HG02642 (cell line): ENCODE measurements around the gene SLC39A3.
"Not testable (repeated sequence)": the region's sequence is repeated elsewhere in the genome, so short reads cannot be mapped to it uniquely, and the experiment has no call there.

Experiments
- ATAC-seq: cut with Tn5 transposase; IDR thresholded peaks from one replicate; pipeline ENCODE4 v1.9.1; 2021; ENCODE audit warnings: mild to moderate bottlenecking; ENCODE audit not compliant: unreplicated experiment, poor library complexity

The SLC39A3 gene

DNA sequence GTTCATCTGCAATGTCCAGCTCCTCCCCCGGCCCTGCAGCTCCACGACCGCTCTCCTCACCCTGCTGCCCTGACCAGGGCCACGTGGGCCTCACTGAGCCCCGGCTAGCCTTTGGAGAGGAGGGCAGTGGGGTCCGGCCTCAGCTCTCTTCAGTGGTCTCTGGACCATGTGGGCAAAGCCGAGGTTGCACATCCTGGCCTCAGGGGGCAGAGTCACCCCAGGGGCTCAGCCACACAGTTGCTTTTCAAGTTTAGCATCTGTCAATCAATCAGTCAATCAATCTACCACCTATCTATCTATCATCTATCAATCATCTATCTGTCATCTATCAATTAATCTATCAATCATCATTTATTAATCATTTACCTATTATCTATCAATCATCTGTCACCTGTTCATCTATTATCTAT, 15.7 kb downstream of the SLC39A3 start:
- ATAC-seq = no peak

GRCh38 chr19:2723747-2724146, 16.1 kb downstream of the SLC39A3 start:
- no peak for ATAC-seq

DNA sequence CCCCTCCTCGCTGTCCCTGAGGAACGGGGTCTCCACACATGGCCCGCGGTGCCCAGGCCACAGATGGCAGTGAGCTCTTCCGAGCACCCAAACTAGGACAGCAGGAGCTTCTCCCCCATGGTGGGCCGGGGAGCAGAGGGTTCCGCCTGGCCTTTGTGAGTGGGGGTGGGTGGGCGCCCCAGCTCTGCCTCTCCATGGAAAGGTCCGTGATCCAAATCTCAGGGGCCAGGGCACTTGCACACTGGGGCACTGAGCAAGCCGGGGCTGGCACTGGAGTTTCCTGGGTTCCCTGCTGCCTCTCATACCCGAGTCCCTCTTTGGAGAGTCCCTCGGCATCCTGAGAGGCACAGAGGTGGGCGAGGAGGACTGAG, 16.5 kb downstream of the SLC39A3 start:
- ATAC-seq = no peak

DNA sequence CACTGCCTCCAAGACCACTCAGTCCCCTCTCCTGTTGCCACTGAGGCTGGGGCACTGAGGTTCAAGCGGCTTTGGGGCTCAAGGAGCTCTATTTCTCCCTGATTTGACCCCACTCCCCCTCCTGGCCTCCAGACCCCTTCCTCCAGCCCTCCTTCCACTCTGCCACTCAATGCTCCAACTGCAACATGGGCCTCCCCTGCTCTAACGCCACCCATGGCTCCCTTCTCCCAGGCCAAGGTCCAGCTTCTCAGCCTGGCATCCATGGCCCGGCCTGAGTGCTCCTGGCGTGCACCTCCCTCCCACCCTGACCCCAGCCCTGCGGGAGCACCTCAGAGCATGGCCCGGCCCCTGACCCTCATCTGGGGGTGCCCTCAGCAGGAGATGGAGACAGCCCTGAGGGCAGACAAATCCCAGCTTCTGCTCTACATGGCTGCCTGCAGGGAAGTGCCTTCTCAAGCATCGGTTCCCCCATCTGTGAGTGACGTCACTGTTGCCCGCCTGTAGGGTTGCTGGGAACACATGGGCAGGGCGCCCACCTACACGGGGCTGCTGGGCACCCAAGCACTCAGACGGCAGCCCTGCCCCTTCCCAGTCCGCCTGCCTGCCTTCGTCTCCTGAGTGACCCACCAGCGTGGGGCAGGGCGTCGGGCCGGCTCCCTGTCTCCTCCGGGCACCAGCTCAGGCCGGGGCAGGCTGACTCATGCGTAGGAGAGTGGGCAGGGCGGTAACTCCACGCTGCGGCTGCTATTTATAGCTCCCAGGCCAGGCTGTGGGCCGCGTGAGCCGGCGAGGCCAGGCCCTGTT, 17.1 kb downstream of the SLC39A3 start:
- ATAC-seq = no peak

DNA sequence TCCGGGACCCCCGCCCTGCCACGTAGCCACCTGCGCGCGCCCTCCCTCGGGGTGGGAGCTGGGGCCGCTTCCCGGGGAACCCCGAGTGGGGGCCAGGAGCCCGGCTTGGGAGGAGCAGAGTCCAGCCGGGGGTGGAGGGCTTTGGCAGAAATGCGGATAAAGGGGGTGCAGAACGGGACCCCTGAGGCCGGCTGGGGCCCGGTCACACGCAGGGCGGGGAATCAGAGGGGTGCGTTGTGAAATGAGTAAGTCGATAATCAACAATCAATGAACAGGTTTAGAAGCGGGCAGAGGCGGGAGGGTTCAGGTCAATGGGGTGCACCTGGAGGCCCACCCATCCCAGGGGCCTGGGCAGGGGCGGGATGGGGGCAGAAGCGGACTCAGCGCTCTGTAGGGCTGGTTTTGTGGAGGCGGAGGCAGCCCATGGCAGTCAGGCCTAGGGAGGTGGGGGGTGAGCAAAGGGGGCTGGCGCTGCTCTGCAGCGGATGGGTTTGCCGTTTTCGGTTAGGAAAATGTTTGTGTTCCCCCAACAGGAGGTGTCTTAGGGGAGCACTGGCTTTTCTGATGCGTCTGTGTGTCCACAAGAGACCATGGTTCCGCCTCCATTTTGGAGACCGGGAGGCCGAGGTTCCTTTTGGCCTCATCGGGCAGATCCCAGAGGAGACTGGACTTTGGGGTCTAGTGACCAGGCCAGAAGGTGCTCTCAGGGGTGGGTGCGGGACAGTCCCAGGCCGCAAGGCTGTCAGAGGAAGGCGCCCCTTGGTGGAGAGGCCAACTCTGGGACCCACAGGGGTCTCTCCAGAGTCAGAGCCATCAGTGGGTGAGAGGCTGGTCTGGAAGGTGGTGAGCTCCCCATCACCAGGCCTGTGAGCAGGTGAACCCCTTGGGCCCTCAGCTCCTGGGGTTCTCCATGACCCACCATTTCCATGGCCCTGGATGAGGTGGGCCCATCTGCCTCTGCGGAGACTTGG, 18.0 kb downstream of the SLC39A3 start:
- ATAC-seq = no peak

DNA sequence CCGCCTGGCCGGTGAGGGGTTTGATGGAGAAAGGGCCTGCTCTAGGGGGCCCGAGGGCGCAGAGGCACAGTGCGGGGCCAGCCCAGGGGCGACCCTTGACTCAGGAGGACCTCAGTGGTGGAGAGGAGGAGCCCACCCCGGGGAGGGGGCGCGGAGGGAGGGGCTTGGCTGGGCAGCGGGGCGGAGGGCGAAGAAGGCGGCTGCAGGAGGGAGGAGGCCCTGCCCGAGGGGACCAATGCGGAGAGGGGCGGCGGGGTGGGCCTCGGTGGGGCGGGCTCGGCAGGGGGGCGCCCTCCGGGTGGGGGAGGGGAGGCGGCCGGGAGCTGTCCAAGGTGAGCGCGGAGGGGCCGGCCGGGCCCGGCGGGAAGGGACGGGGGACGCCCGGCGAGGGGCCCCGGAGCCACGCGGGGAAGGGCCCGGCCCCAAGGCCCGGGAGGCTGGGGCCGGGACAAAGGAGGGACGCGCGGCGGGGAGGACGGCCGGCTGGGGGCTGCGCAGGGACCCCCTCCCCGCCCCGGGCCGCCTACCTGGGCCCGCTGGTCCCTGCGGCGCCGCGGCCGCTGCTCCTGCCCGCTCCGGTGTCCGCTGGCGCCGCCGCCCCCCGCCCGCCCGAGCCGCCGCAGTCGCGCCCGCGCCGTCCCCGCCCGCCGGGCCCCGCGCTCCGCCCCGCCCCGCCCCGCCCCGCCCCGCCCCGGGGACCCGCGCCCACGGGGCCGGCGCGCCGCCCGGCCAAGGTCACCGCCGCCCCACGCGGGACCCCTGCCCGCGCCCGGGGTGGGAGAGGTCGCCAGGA, 18.8 kb downstream of the SLC39A3 start, which contains the start of gene DIRAS1:
Gene DIRAS1 (minus strand): TSS at position 596 of the 793 bp plus-strand sequence. CDS start 3,566 bp downstream, outside the sequence.
- no peak for ATAC-seq

- ATAC-seq = no peak
Measured at GRCh38 chr19:2719920-2720776, 19.7 kb downstream of the SLC39A3 start.

DNA sequence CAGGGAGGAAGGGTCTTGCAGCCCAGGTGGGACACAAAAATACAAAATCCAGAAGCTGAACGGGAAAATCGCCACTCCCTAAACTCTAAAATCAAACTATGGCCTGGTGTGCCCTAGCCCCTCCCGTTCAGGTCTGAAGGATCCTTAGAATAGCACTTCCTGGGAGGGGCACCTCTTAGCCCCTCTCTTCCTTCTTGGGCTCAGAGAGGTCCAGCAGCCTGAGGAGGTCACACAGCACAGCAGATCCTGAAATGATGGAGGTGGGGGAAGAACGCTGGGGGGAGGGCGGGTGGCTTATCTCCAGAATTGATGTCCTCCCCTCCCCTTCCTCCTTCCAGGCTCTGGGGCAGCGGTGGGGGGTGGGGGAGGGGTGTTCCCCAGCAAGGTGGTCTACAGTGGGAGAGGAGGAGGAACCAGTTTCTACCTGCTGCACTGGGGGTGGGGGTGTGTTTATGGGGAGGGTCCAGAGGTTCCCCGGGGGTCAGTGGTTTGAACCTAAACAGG, 20.5 kb downstream of the SLC39A3 start:
- ATAC-seq = no peak

GRCh38 chr19:2717638-2718541, 21.9 kb downstream of the SLC39A3 start:
- no peak for ATAC-seq

DNA sequence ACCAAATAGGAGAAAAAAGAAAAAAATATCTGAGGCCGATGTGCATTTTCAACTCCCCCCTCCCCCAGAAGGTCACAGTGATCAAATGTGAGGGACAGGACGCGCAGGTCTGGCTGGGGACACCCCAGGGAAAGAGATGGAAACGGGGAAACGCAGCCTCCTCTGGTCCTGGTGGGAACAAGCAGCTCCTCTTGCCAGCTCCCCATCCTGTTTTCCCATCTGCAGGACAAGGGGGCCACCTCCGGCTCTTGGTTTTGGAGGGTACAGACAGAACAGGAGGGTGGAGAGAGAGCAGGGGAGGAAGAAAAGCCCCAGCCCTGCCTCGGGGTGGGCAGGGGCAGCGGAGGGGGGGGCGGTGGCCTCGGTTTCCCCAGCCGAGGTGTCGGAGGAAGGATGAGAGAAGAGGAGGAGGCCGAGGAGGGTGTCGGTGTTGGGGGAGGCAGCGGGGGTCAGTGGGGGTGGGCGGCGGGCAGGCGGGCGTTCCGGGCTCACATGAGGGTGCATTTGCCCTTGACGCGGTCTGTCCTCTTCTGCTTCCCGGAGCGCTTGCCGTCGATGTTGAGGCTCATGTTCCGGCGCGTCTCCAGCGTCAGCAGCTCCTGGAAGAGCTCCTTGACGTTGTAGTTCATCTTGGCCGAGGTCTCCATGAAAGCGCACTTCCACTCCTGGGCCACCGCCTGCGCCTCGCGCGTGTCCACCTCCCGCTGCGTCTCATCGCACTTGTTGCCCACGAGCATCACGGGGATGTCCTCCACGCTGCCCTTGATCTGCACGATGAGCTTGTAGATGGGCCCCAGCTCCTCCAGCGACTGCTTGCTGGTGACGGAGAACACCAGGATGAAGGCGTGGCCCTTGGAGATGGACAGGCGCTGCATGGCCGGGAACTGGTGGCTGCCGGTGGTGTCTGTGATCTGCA, 22.8 kb downstream of the SLC39A3 start:
- ATAC-seq = no peak

- no peak for ATAC-seq
Measured at GRCh38 chr19:2716275-2716650, 23.6 kb downstream of the SLC39A3 start.

GRCh38 chr19:2715470-2716274, 24.1 kb downstream of the SLC39A3 start:
- ATAC-seq = no peak

DNA sequence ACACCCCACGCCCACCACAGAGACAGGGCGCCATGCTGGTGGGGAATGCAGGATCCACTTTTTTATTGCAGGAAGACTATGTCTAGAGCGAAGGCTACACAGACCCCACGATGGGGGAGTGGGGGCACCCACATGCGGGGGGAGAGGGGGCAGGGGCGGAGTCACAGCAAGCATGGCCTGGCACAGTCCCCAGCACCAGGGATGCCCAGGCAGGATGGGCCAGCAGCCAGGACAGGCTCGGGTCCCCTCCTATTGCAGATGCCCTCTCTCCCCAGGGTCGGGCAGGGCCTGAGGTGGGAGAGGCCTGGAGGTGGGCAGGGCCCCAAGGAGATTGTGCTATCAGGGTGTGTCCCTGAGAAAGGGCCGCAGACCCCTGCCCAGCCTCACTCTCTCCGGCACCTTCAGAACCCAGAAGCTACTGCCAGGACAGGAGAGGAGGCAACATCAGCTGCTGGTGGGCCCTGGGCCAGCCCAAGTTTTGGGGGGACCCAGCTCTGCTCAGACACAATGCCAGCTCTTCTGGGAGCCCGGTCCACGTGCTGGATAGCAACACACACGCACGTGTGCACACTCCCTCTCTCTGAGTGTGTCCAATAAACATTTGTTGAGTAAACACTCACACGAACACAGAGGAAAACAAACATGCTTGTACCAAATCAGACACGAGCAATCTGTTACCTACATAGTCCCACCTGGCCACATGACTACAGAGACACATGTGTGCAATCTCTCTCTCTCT, 25.1 kb downstream of the SLC39A3 start:
- ATAC-seq = no peak

GRCh38 chr19:2714102-2714501, 25.7 kb downstream of the SLC39A3 start:
- not testable (repeated sequence) for ATAC-seq

DNA sequence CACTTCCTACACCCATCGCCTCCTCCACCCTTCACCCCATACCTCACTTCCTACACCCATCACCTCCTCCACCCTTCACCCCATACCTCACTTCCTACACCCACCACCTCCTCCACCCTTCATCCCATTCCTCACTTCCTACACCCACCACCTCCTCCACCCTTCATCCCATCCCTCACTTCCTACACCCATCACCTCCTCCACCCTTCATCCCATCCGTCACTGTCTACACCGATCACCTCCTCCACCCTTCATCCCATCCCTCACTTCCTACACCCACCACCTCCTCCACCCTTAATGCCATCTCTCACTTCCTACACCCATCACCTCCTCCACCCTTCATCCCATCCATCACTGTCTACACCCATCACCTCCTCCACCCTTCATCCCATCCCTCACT, 26.6 kb downstream of the SLC39A3 start:
- not testable (repeated sequence) for ATAC-seq

DNA sequence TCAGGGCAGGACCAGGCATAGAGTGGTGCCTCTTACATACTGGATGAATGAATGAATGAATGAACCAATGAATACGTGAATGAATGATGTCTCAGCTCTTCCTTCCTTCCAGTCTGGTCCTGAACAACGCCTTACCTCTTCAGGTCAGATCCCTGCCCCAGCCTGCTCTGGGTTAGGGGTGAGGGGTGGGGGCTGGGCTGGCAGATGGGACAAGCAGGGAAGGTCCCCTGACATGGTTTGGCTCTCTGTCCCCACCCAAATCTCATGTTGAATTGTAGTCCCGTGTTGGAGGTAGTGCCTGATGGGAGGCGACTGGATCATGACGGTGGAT, 28.0 kb downstream of the SLC39A3 start:
- ATAC-seq = no peak
